Stimulated activated CD4-positive, alpha-beta T cell treated with anti-CD3 and anti-CD28 coated beads, Interleukin-1b, Interleukin-23, amount 100 ng/mL, for 4 hours (primary cell): ENCODE results near the gene CCDC152.
"Not testable (repeated sequence)": the region's sequence is repeated elsewhere in the genome, so short reads cannot be mapped to it uniquely, and the experiment has no call there.

Source experiments
- DNase-seq, 2 donors: peaks; one replicate each; pipeline ENCODE4 v3.0.0-alpha.2; 2020; ENCODE audit warnings: low read depth in 2 of 2

CCDC152 gene

DNA sequence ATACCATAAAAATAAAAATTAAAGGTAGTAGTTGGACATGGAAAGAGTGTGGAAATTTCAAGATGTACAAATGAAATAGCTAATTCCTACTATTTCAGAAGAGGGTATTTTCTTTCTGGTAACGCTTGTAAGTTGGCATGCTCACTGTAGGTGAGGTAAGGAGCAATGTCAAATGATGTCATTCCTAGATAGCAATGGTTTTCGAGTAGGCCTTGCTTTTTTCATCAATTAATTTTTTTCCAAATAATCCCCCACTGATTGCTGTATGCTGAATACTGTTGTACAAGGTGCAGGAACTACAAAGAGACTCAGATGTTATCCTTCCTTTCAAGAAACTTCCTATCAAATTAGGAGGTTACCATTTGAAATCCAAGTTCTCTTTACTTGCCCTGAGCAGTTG lies 56.0 kb downstream of the CCDC152 start:
- DNase-seq, result no peak

DNA sequence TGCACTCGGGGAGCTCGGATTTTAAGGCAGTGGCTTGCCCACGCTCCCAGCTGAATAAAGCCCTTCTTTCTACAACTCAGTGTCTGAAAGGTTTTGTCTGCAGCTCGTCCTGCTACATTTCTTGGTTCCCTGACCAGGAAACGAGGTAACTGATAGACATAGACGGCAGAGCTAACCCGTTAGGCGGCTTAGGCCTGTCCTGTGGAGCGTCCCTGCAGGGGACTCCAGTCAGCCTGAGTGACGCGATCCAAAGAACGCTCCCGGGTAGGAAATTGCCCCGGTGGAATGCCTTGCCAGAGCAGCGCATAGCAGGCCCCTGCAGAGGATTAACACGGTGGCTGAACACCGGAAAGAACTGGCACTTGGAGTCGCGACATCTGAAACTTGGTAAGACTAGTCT lies 56.9 kb downstream of the CCDC152 start:
- DNase-seq, result no peak

DNA sequence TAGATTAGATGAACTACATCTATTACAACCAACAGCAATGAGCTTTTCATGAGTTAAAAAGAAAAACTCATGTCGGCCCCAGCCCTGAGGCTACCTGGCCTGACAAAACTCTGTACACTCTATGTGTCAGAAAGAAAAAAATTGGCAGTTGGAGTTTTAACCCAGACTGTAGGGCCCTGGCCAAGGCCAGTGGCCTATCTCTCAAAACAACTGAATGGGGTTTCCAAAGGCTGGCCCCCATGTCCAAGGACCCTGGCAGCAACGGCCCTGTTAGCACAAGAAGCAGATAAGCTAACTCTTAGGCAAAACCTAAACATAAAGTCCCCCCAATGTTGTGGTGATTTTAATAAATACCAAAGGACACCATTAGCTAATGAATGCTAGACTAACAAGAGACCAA lies 59.9 kb downstream of the CCDC152 start:
- DNase-seq, result not testable (repeated sequence)

DNA sequence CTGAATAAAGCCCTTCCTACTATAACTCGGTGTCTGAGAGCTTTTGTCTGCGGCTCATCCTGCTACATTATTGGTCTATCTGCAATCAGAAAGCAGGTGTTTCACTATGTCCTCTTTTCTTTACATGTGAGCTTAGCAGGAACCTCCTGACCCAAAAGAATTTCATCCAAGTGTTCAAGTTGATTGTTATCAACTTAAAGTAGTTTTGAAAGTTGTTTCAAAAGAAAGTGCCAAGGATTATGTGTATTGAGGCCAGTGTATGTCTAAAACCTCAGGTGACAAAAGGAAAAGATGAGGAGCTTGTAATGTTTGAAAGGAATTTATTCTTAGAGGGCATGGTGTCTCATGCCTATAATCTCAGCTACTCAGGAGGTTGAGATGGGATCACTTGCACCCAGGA lies 63.1 kb downstream of the CCDC152 start:
- no peak for DNase-seq

DNA sequence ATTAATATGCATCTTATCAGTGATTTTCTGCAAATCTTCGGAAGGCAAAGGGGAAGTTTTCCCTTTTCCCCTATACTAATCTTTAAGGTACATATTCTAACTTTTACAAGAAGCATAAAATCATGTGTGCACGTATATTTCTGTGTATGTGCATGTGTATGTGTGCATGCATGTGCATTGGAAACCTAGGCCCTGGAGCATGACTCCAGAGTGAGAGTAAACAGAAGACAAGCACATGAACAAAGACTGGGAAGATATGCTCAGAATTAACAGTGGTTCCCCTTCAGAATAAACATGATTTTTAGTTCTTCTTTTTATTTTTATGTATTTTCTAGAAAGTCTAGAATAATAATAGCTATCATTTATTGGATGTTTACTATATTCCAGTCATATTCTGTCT lies 65.9 kb downstream of the CCDC152 start:
- no peak for DNase-seq

DNA sequence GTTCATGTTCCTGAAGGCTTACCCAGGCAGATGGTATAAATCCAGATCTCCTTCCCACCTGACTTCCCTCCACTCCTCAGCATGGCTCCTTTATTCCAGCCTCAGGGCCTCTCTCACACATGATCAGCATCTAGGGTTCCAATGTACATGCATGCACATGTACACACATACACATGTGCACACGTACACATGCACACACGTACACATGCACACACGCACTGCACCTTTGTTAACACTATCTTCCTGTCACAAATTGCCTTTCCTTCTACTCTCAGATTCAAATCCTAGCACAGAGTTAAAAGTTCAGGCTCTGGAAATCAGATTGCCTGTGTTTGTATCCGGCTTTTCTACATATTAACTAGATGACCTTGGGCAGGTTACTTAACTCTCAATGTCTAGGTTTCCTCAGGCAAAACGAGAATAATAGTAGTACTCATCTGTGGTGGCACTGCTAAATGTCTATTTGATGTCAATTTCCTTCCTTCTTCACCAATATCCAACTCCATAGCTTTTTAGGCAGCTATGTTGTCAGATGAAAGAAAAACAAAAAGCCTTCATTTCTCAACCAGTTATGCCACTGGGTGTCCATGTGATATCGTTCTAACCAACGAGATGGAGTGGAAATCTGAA lies 67.8 kb downstream of the CCDC152 start:
- DNase-seq, result no peak

DNA sequence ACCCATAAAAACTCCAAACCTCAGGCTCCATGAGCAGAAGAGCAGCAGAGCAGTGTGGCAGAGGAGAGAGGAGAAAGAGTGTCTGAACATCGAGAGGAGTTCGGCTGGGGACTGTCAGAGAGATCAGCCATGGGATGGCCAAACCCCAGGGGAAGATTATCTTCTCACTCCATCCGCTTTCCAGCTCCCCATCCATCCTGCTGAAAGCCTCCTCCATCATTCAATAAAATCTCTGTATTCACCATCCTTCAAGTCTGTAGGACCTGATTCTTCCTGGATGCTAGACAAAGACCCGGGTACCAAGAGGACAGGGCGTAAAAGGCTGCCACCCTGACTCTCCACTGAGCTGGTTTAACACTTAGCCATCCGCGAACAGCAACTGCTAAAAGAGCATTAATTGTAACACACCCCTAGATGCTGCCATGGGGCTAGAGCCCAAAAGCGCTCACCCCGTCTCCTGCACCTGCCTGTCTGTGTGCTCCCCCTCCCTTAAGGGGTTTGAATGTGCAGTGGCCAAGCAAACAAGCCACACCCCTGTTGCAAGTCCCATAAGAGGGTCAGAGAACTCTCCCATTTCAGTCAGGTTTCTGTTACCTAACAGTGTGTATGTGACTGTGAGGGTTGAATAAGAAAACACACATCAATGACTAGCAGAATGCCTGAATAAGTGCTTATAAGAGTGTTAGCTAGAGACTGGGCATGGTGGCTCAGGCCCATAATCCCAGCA lies 69.0 kb downstream of the CCDC152 start:
- DNase-seq, result no peak

DNA sequence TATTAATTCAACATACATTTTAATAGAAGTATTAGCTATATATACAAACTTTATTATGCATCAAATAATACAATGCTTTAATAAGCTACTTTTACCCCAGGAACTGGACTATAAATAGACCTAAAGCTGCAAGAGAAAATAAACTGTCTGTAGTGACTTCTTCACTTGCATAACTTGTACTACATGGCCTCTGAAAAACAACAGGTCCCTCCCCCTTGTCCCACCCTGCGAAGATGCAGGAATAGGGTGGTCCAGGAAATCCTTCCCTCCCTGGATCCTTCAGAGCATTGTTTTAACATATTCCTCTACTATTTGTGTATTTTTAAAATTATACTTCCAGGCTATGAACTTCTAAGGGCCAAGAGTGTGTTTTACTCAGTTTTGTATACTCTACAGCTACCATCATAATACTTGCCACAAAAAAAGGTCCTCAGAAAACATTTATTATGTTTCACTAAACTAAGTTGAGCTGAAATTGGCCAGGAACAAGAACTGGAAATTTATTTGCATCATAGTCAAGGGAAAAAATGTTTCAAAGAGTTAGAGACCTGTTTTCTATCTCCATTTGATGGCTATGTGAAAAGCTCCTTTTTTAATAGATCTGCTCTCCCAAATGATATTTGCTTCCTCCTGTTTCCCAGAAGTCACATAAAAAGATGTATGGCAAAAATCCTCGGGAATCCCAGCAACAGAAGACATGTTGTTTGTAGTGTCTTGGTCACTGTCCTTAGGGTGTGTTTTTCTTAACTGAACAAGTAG lies 70.3 kb downstream of the CCDC152 start:
- no peak for DNase-seq

DNA sequence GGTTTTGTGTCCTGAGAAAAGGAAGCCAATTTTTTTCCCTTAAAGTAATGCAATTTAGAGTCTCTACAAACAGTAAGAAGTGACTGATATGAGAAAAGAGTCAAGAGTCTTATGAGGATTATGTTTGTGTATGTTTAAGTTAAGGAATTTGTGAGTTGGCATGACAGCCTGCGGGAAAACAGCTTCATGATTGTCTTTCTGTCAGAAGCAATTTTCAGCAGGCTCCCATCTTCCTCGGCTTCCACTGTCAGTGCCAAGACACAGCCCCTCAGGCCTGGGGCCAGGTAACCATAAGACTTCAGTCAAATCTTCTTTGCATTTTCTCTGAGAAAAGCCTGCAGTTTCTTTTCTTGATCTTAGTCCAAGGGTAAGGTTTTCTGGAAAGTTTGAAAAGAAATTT lies 72.1 kb downstream of the CCDC152 start:
- DNase-seq, result no peak

DNA sequence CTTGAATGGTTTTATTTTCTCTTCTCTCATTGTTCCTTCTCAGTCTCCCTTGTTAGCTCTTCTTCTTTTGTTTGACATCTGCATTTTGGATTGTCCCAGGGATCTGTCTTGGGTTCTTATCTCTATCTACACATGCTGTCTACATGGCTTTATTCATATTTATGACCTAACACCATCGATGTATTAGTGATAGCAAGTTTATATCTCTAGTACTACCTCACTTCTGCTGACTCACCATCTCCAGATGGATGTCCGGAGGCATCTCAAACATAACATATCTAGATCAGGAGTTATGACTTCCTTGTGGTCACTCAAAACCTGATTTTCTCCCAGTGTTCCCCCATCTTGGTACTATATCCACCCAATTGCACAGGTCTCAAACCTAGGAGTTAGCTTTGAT lies 74.3 kb downstream of the CCDC152 start:
- DNase-seq, result no peak

DNA sequence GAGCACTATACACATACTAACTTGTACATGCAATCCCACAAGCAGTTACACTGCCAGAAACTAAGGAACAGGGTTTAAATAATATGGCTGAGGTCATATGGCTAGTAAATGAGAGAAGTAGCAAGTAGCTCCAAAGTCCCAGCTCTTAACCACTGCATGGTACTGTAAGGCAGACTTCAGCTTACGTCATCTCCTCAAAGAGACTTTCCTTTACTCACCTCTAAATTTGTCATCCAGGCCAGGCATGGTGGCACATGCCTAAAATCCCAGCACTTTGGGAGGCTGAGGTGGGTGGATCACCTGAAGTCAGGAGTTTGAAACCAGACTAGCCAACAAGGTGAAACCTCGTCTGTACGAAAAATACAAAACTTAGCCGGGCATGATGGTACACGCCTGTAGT lies 75.4 kb downstream of the CCDC152 start:
- DNase-seq, result no peak

DNA sequence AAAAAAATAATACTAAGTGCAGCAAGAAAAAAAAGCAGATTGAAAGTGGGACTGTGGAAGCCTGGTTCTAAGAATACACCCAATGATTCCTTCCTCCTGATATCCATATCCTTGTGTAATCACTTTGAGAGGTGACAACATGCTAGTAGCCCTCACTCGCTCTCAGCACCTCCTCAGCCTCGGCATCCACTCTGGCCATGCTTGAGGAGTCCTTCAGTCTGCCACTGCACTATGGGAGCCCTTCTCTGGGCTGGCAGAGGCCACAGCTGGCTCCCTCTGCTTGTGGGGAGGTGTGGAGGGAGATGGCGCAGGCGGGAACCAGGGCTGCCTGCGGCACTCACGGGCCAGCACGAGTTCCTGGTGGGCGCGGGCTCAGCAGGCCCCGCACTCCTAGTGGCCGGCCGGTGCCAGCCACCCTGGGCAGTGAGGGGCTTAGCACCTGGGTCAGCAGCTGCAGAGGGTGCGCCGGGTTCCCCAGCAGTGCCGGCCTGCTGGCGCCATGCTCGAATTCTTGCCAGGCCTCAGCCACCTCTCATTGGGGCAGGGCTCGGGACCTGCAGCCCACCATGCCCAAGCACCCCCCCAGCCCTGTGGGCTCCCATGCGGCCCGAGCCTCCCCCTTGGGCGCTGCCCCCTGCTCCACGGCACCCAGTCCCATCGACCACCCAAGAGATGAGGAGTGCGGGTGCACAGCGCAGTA lies 79.6 kb downstream of the CCDC152 start:
- no peak for DNase-seq

DNA sequence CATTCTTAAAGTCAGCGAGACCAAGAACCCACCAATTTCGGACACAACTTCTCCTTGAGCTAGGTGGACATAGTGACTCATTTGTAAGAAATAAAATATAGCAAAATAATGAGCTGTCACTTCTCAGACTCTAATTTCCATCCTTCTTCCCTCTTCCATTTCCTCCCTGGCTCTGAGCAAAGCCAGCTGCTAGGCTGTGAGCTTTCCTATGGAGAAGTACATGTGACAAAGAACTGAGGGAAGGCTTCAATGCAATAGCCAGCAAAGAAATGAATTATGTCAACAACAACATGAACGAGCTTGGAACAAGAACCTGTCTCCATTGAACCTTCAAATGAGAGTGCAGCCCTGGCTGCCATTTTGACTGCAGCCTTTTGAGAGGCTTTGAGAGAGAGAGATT lies 81.0 kb downstream of the CCDC152 start:
- no peak for DNase-seq

DNA sequence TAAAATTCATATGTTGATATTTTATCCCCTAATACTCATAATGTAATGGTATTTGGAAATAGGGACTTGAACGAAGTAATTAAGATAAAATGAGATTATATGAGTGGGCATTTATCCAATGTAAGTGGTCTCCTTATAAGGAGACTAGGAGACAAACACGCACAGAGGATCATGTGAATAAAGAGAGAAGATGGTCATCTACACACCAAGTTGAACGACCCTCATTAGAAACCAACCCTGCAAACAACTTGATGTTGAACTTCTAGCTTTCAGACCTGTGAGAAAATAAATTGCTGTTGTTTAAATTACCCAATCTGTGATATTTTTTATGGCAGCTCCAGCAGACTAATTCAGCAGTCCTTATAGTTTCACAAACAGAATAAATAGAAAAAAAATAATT lies 82.6 kb downstream of the CCDC152 start:
- no peak for DNase-seq

DNA sequence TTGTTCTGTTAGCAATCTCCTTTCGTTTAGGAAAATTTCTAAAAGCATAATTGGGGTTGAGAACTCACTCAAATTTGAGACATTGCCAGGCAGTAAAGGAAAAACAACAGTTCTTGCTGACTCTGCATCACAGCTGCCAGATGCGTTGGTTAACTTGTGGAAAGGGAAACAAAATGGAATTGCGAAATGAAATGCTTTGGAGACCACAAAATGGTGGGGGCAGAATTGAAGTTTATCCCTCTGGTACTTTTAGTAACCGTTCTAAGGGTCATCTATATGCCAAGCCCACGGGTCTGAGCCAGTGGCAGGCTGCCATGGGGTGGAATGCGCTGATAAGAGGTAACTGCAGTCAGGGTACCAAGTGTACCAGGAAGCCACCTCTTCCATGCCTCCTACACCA lies 83.7 kb downstream of the CCDC152 start:
- DNase-seq, result no peak

DNA sequence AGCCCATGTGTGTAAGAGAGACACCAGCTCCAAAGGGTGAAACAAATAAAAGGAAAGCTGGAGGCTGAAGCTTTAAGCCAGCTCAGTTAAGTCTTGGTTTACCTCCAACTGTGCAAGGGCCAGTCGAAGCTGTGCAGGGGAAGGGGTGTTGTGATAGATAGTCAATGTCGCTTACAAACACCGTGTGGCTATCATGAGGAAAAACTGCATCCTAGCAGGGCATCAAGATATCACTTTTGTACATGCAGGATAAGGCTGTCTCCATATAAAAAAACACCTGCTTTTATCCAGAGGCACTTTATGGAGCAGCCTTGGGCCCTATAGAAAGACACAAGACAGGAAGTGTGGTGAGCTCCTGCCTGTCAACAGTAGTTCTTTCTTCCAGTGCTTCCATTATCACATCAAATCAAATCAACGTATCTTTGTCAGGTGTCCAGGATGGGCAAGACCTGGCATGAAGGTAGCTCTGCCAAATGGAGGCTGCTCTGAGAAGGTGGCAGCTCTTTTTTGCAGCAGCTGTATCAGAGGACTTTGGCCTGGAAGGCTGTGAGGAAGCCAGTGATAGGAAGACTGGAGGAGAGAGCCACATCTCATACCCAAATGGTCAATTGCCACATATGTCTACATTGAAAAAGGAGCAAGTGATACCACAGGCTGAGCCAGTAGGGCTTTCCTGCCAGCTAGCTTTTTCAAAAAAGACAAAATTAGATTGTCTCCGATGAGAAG lies 84.4 kb downstream of the CCDC152 start:
- DNase-seq, result no peak

DNA sequence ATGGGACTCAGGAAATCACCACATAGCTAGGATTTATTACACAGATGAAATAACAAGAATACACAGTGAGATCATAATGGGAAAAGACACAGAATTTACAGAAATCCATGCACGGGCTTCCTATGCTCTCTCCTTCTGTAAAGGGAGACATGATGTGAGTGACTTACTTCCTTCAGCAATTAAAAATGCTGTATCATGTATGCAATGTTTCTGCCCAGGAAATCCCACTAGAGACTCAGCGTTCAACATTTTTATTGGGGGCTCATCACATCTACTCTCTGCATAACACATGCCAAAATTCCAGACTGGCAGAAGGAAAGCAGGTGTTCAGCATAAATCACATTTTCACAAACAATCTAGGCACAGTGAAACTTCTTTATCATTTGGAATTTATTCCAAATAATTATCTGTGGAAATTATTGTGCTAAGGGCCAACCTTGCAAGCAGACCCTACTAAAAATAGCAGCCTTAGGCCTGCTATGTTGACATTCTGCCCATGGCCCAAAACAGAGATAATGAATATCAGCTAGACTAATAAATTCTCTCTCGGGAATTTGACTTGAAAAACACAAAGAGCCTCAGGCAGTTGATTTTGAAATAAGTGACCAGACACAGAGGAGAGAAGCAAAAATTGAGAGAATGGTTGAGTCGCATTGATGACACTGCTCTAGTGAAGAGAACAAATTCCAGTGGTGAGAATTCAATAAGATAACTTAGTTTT lies 86.5 kb downstream of the CCDC152 start:
- DNase-seq, result no peak

DNA sequence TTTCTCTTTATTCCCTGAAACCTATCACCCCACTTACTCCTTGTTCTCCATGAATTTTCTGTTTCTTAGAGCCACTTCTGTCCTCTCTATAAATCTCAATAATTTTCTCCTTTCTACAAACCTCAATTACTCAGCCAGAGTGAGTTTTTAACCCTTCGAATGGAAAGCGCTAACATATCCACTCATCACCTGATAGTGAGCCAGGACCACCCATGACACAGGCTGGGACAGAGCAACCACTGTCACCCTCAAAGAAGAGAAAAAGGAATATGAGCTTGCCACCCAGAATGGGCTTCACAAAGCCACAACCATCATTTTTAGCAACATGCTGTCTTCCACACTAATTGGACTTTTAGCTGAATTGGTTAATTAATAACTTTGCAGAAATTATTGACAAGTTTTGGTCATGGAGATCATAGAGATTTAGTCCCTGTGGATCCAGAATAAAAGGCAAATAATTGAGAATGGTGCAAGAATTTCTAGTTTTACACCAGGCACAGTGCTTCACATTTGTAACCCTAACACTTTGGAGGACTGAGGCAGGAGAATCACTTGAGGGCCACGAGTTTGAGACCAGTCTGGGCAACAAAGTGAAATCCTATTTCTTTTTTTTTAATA lies 87.2 kb downstream of the CCDC152 start:
- no peak for DNase-seq

DNA sequence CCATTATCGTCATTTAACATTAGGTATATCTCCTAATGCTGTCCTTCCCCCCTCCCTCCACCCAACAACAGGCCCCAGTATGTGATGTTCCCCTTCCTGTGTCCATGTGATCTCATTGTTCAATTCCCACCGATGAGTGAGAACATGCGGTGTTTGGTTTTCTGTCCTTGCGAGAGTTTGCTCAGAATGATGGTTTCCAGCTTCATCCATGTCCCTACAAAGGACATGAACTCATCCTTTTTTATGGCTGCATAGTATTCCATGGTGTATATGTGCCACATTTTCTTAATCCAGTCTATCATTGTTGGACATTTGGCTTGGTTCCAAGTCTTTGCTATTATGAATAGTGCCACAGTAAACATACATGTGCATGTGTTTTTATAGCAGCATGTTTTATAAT lies 87.8 kb downstream of the CCDC152 start:
- DNase-seq, result not testable (repeated sequence)

DNA sequence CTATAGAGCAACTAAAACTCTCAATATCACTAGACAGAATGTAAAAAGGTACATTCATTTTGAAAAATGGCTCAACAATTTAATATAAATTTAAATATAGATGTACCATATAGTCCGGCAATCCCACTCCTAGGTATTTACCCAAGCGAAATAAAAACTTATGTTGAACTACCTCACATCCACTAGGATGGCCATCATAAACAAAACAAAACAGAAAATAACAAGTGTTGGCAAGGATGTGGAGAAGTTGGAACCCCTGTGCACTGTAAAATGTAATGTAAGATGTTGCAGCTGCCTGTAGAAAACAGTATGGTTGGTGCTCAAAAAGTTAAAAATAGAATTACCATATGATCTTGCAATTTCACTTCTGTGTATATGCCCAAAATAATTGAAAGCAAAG lies 91.9 kb downstream of the CCDC152 start:
- DNase-seq, result no peak

DNA sequence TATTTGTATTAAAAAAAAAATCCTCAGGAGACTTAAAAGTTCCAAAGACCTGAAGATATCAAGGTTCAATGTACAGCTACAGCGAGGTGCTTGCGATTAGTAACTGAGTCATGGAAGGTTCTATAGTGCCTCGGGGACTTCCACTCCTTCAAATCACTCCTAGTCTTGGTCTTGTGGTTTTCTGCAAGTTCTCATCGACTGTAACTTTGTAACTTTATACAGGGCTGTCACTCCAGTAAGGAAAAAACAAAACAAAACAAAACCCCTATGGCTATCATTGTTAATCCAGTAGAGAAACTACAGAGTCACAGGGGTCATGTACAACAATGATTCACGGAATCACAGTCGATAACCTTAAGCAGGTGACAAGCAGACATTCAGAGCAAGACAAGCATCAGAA lies 94.9 kb downstream of the CCDC152 start:
- DNase-seq, result no peak
